HEK293 (cell line): ENCODE measurements around the gene ATG101.

Experiments used
- CTCF ChIA-PET: fragments of 350-600 bp; formaldehyde crosslinking; extraction: SDS; loops from one replicate; lab custom pipeline; 2021; ENCODE audit warnings: antibody characterized with exemption; lab: Yijun Ruan, JAX
- POLR2A ChIA-PET: fragments of 300-600 bp; formaldehyde crosslinking; extraction: SDS; loops from one replicate; lab custom pipeline; 2020; ENCODE audit warnings: antibody characterized with exemption, inconsistent platforms; lab: Yijun Ruan, JAX
- H3K27ac ChIP-seq: fragments of 200-500 bp; sonication (Bioruptor generic); 2 replicates; pipeline ENCODE4 v1.5.1; 2014; ENCODE audit warnings: low read depth, low read length, control low read depth, inconsistent platforms; ENCODE audit errors: extremely low read depth
- H3K36me3 ChIP-seq, 2 experiments: fragments of 200-500 bp in 1 of 2; sonication (Bioruptor generic) in 1 of 2; 1 replicate in 1 of 2; 2 replicates in 1 of 2; pipeline ENCODE4 v1.5.1; 2014 to 2017; ENCODE audit warnings: inconsistent platforms in 2 of 2, low read length in 2 of 2; ENCODE audit not compliant: control insufficient read depth in 2 of 2, insufficient read depth in 1 of 2
- H3K4me1 ChIP-seq: fragments of 200-500 bp; sonication (Bioruptor generic); 2 replicates; pipeline ENCODE4 v1.5.1; 2014; ENCODE audit warnings: mild to moderate bottlenecking, low read length, inconsistent platforms; ENCODE audit not compliant: control insufficient read depth, insufficient read depth
- H3K4me3 ChIP-seq: 2 replicates; pipeline ENCODE4 v1.5.1; 2011; ENCODE audit warnings: low read depth, mild to moderate bottlenecking, control low read depth, low read length, moderate library complexity
- H3K9me3 ChIP-seq: fragments of 200-500 bp; sonication (Bioruptor generic); 2 replicates; pipeline ENCODE4 v1.5.1; 2014; ENCODE audit warnings: low read depth, low read length, inconsistent platforms; ENCODE audit not compliant: control insufficient read depth, insufficient read depth
- KLF17 ChIP-seq: fragments of 450-650 bp; formaldehyde crosslinking; IDR thresholded peaks from 2 replicates; pipeline ENCODE4 v1.5.1; 2016; ENCODE audit warnings: missing biosample characterization, missing genetic modification characterization
- KLF9 ChIP-seq: fragments of 450-650 bp; formaldehyde crosslinking; IDR thresholded peaks from 2 replicates; pipeline ENCODE4 v1.5.1; 2016; ENCODE audit warnings: missing biosample characterization, missing genetic modification characterization, low read depth
- OSR2 ChIP-seq: fragments of 450-650 bp; formaldehyde crosslinking; IDR thresholded peaks from 2 replicates; pipeline ENCODE4 v1.5.1; 2016; ENCODE audit warnings: missing biosample characterization, missing genetic modification characterization
- PRDM2 ChIP-seq: fragments of 450-650 bp; formaldehyde crosslinking; IDR thresholded peaks from 2 replicates; pipeline ENCODE4 v1.5.1; 2016; ENCODE audit warnings: missing biosample characterization, missing genetic modification characterization, borderline replicate concordance
- ZBTB10 ChIP-seq: fragments of 450-650 bp; formaldehyde crosslinking; IDR thresholded peaks from 2 replicates; pipeline ENCODE4 v1.5.1; 2016; ENCODE audit warnings: missing biosample characterization, missing genetic modification characterization
- ZBTB6 ChIP-seq: fragments of 450-650 bp; formaldehyde crosslinking; IDR thresholded peaks from 2 replicates; pipeline ENCODE4 v1.5.1; 2017; ENCODE audit warnings: missing biosample characterization, missing genetic modification characterization
- ZBTB7A ChIP-seq: fragments of 450-650 bp; formaldehyde crosslinking; IDR thresholded peaks from 2 replicates; pipeline ENCODE4 v1.5.1; 2016; ENCODE audit warnings: low read depth, missing biosample characterization, missing genetic modification characterization
- ZBTB8A ChIP-seq: fragments of 450-650 bp; formaldehyde crosslinking; IDR thresholded peaks from 2 replicates; pipeline ENCODE4 v1.5.1; 2016; ENCODE audit warnings: missing biosample characterization, missing genetic modification characterization
- ZFP3 ChIP-seq: fragments of 450-650 bp; formaldehyde crosslinking; IDR thresholded peaks from 2 replicates; pipeline ENCODE4 v1.5.1; 2016; ENCODE audit warnings: low read depth, missing biosample characterization, missing genetic modification characterization
- ZNF221 ChIP-seq: fragments of 450-650 bp; formaldehyde crosslinking; IDR thresholded peaks from 2 replicates; pipeline ENCODE4 v1.5.1; 2017; ENCODE audit warnings: missing biosample characterization, missing genetic modification characterization, borderline replicate concordance
- ZNF239 ChIP-seq: fragments of 450-650 bp; formaldehyde crosslinking; IDR thresholded peaks from 2 replicates; pipeline ENCODE4 v1.5.1; 2016; ENCODE audit warnings: missing biosample characterization, missing genetic modification characterization
- ZNF350 ChIP-seq: fragments of 450-650 bp; formaldehyde crosslinking; IDR thresholded peaks from 2 replicates; pipeline ENCODE4 v1.5.0; 2017; ENCODE audit warnings: missing biosample characterization, mild to moderate bottlenecking, missing genetic modification characterization
- ZNF37A ChIP-seq: fragments of 450-650 bp; IDR thresholded peaks from 2 replicates; pipeline ENCODE4 v1.5.1; 2018; ENCODE audit warnings: missing biosample characterization, missing genetic modification characterization
- ZNF423 ChIP-seq: fragments of 450-650 bp; formaldehyde crosslinking; IDR thresholded peaks from 2 replicates; pipeline ENCODE4 v1.5.1; 2016; ENCODE audit warnings: missing biosample characterization, missing genetic modification characterization

ATG101 gene

GRCh38 chr12:52037248-52037861, 32.4 kb upstream of the ATG101 start (continued):
- TF ChIP-seq ZBTB10 (tag by site-specific recombination) (peak; percentile 61; the same call in 1 of the 2 replicates), ZFP3 (tag by site-specific recombination) (no peak), ZNF423 (peak; percentile 83; the same call in 1 of the 2 replicates), PRDM2 (tag by site-specific recombination) (no peak), KLF9 (tag by site-specific recombination) (peak; percentile 27; the same call in 1 of the 2 replicates)

- CTCF ChIA-PET: interaction anchor here (1.0 to 5.6 kb wide), 7 partner anchors 9 to 44 kb away, joined by 3 to 76 read pairs (median 7); no protein-coding TSS in a partner anchor
- 0 out of 2 replicates have a peak, but pooled peaks have one; percentile 22 for TF ChIP-seq ZBTB8A (tag by site-specific recombination)
- no peak for TF ChIP-seq ZBTB6 (tag by site-specific recombination)
- TF ChIP-seq OSR2 (tag by site-specific recombination): no peak
- no peak for TF ChIP-seq ZNF350 (tag by site-specific recombination)
- TF ChIP-seq ZBTB7A (tag by site-specific recombination): no peak
- TF ChIP-seq, all 188 proteins: peak for 1
- H3K4me3 ChIP-seq: no peak overlapping the region
- H3K27ac ChIP-seq: no peak overlapping the region
- no peaks in the 10 kb centered on the region for H3K9me3 ChIP-seq
- H3K4me1 ChIP-seq: peaks cover 4% of the 10 kb centered on the region; the same call in 1 of the 2 replicates
- no peaks in the 10 kb centered on the region for H3K36me3 ChIP-seq
- POLR2A ChIA-PET: interaction anchor here (0.9 to 2.1 kb wide), 2 partner anchors 13 to 31 kb away, joined by 3 to 5 read pairs; partner anchors contain the start of gene ATG101
These were observed 31.3 kb upstream of the ATG101 start for GRCh38 chr12:52038447-52038846.

- Histone ChIP-seq H3K36me3 (peaks cover 0 to 4% of the 10 kb centered on the region in 2 experiments; a peak in 1 of 3 replicates), H3K27ac (no peak overlapping the region), H3K4me1 (peaks cover 4% of the 10 kb centered on the region; the same call in 1 of the 2 replicates), H3K9me3 (no peaks in the 10 kb centered on the region), H3K4me3 (no peak overlapping the region)
- ChIA-PET CTCF (interaction anchor here (0.6 to 5.6 kb wide), 4 partner anchors 10 to 632 kb away, joined by 3 to 76 read pairs (median 3); partner anchors contain the start of gene NR4A1), POLR2A (no interaction called here)
- no peak for TF ChIP-seq PRDM2 (tag by site-specific recombination)
- no peak for TF ChIP-seq ZNF37A (tag by site-specific recombination)
- no peak for TF ChIP-seq ZNF239
- TF ChIP-seq KLF17 (tag by site-specific recombination): no peak
- no peak for TF ChIP-seq ZNF221 (tag by site-specific recombination)
These were observed 28.7 kb upstream of the ATG101 start for GRCh38 chr12:52041035-52041434.
